Pons (tissue), 1 donor: ENCODE data around the gene APLP2.
A peak's percentile ranks its signal among the peaks of the same experiment; 100 is the strongest.

Source experiments
- DNase-seq: peaks from one replicate; pipeline ENCODE4 v3.0.0-alpha.2; 2016; ENCODE audit warnings: low spot score

Gene APLP2

GRCh38 chr11:130120045-130120444 is 50.4 kb downstream of the APLP2 start:
- no peak for DNase-seq

GRCh38 chr11:130121445-130121978 is 51.8 kb downstream of the APLP2 start:
- DNase-seq, result no peak

DNA sequence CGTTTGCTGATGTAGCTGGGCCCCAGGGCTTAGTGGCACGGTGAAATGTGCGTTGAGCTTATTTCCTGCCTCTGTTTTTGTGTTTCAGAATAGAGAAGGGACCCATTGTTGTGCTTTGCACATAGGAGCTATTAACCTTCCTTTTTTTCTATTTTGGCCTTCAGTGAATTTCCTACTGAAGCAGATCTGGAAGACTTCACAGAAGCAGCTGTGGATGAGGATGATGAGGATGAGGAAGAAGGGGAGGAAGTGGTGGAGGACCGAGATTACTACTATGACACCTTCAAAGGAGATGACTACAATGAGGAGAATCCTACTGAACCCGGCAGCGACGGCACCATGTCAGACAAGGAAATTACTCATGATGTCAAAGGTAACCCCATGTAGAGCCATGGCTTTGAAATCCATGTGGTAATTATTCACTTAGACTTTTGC is 52.5 kb downstream of the APLP2 start:
- no peak for DNase-seq

- no peak for DNase-seq
Observed at GRCh38 chr11:130123414-130124040, 53.8 kb downstream of the APLP2 start.

- DNase-seq, result peak; percentile 61
Observed at GRCh38 chr11:130124096-130124495, 54.4 kb downstream of the APLP2 start.

- no peak for DNase-seq
Observed at GRCh38 chr11:130125638-130126037, 55.9 kb downstream of the APLP2 start.

GRCh38 chr11:130126516-130126915 is 56.8 kb downstream of the APLP2 start:
- no peak for DNase-seq

DNA sequence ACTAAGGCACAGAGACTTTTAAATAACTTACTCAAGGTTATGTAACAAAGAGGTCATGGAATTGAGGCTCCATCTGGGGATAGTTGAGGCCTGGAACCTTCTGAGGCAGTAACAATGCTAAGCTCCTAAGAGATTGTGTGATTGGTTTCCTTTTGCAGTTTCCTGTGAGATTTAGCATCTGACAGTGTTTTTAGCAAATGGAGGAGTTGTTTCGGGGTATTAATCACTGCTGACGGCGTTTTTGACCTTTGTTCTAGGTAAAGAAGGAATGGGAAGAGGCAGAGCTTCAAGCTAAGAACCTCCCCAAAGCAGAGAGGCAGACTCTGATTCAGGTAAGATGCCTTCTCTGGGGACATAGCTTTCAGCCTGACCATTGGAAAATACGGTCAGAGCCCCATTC is 57.8 kb downstream of the APLP2 start:
- no peak for DNase-seq

DNA sequence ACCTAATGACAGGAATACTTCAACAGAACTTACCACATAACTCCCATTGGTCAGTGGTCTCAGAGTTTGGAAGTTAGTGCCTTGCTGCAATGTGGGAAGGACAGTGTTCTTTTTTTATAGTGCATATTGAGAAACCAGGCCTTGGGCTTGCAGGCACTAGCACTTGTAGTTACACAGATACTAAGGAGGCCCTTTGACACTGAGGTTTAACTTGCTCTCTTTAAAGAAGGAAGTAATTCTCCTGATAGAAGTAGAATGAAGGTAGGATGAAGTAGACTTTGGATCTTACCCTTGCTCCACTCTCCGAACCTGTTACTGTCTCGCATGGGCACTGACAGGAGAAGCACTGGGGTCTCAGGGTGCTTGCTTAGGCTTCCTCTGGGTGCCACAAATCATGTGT is 58.9 kb downstream of the APLP2 start:
- no peak for DNase-seq

DNA sequence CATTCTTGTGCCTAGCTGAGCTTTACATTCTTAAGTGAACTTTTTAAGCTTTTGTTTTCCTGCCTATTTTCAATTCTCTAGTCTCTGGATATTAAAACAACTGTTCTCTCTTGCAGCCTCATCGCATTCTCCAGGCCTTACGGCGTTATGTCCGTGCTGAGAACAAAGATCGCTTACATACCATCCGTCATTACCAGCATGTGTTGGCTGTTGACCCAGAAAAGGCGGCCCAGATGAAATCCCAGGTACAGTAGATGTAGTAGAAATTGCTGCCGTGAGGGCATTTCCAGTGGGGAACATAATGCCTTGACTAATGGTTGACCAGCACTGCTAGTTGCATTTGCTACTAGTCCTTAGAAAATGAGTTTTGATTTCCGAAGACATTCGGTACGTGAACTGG is 60.2 kb downstream of the APLP2 start:
- no peak for DNase-seq

- peak; percentile 48 for DNase-seq
Observed at GRCh38 chr11:130131961-130132850, 62.5 kb downstream of the APLP2 start.

DNA sequence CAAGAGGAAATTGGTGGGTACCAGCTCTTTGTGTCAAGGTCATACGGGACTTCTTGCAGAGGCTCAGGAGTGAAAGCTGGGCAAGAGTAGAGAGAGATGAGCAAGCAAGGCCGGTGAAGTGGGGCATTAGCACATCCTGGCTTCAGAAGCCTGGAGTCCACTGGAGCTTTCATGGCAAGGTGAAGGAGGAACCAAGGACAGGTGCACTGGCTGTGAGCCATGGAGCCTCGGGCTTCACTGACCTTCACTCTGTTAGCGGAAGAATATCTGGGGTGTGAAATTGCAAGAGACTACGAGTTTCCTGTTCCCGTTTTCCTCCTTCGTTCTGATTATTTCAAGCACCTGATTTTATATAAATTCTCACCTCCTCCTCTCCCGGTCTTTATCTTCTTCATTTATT is 64.0 kb downstream of the APLP2 start:
- DNase-seq, result no peak

DNA sequence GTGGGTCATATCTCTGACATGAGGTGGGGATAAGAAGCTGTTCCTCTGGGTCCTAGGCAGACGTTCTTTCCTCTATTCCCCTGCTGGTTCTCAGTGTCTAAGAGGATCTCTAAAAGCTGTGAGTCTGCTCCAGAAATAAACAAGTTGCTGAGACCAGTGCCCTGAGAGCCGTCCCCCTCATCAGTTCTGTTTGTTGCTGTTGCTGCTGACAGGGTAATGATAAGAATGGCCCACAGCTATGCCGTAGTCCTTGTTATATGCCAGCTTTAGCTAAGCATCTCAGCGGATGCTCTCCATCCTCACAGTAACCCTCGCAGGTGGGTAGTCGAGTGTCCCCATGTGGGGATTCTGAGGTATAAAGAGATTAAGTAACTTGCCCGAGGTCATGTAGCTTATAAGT is 66.4 kb downstream of the APLP2 start:
- no peak for DNase-seq

- no peak for DNase-seq
Observed at GRCh38 chr11:130137999-130138398, 68.3 kb downstream of the APLP2 start.

- DNase-seq, result no peak
Observed at GRCh38 chr11:130139401-130139800, 69.7 kb downstream of the APLP2 start.

- DNase-seq, result no peak
Observed at GRCh38 chr11:130141561-130142341, 72.1 kb downstream of the APLP2 start.

- DNase-seq, result peak; percentile 76
Observed at GRCh38 chr11:130144141-130144540, 74.4 kb downstream of the APLP2 start.

- DNase-seq, result no peak
Observed at GRCh38 chr11:130144861-130145281, 75.2 kb downstream of the APLP2 start.

- no peak for DNase-seq
Observed at GRCh38 chr11:130145311-130145812, 75.7 kb downstream of the APLP2 start.

- DNase-seq, result no peak
Observed at GRCh38 chr11:130145975-130146776, 76.5 kb downstream of the APLP2 start.

GRCh38 chr11:130146796-130147195 is 77.1 kb downstream of the APLP2 start:
- peak; percentile 92 for DNase-seq
